GM04503 (cell line): ENCODE measurements around the gene BHLHA15.

Experiments
- DNase-seq: peaks from one replicate; pipeline ENCODE4 v3.0.0-alpha.2; 2012; ENCODE audit warnings: low read depth

The BHLHA15 gene

GRCh38 chr7:98244871-98245270 is 33.6 kb downstream of the BHLHA15 start:
- DNase-seq = no peak

- DNase-seq = no peak
Observed at GRCh38 chr7:98248156-98248555, 36.9 kb downstream of the BHLHA15 start.

- no peak for DNase-seq
Observed at GRCh38 chr7:98249106-98249505, 37.9 kb downstream of the BHLHA15 start.

GRCh38 chr7:98250789-98251188 is 39.5 kb downstream of the BHLHA15 start:
- DNase-seq = no peak

GRCh38 chr7:98251231-98251600 is 40.0 kb downstream of the BHLHA15 start:
- DNase-seq = no peak

GRCh38 chr7:98251601-98252424 is 40.6 kb downstream of the BHLHA15 start, which contains the start of gene TECPR1:
TECPR1 (minus strand) TSS chr7:98252232; CDS start chr7:98246146, 6,086 bp downstream.
- peak; percentile 53 for DNase-seq

GRCh38 chr7:98252425-98253054 is 41.3 kb downstream of the BHLHA15 start:
- DNase-seq = no peak

GRCh38 chr7:98254516-98254915 is 43.3 kb downstream of the BHLHA15 start:
- DNase-seq = no peak

GRCh38 chr7:98254951-98255610 is 43.8 kb downstream of the BHLHA15 start:
- DNase-seq = no peak

GRCh38 chr7:98256431-98256830 is 45.2 kb downstream of the BHLHA15 start:
- DNase-seq = no peak

GRCh38 chr7:98257701-98258100 is 46.5 kb downstream of the BHLHA15 start:
- DNase-seq = no peak
